Prostate gland (tissue), 2 donors: ENCODE results near the gene TACC2.

Experiments used
- CTCF ChIP-seq, 4 experiments: fragments of 200-600 bp in 2 of 4; fragments of 450-650 bp in 2 of 4; sonication (generic) in 2 of 4; IDR thresholded peaks; 1 replicate in 3 of 4; 2 replicates in 1 of 4; pipeline ENCODE4 v1.5.1; 2016 to 2019; ENCODE audit warnings: antibody characterized with exemption in 4 of 4, mild to moderate bottlenecking in 2 of 4, moderate library complexity in 2 of 4
- POLR2A ChIP-seq: fragments of 450-650 bp; IDR thresholded peaks from one replicate; pipeline ENCODE4 v1.6.1; 2016; ENCODE audit warnings: antibody characterized with exemption, mild to moderate bottlenecking
- POLR2AphosphoS5 ChIP-seq: sonication (generic); formaldehyde crosslinking; IDR thresholded peaks from one replicate; pipeline ENCODE4 v1.6.1; 2017; ENCODE audit warnings: antibody characterized with exemption

DNA sequence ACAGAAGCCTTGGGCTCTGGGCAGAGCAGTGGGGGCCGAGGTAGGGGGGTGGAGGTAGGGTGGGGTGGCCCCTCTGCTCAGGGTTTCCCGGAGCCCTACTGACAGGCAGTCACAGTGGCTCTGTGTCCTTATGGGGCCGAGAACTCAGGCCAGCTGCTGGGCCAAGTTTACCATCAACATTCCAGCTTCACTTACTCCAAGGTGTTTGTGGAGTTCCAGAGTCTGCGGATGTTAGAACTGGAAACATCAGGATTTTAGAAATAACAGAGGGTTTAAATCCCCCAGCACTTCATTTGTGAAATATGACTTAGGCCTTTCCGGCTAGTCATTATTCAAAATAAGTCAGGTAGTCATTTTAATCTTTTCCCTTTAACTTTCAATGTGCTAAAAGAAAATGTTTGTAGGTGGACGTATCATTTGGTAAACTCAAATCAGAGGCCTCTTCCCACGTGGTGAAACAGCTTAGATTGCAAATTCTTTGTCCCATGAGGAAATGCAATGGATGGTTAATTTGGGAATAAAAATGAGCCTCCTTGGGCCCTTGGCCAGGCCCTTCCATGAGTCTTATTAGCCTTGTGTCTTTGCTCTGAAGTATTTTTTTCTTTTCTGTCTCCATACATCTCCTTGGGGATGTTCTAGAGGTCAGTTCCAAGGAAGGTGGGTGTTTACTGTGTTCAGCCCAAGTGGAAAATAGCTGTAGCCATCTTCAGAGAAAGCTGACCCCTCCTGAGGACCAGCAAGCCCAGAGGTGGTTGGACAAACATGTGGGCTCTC, 182.5 kb downstream of the TACC2 start:
- TF ChIP-seq CTCF (IDR thresholded peaks at IDR 0.05) (no peak), POLR2A (no peak), POLR2AphosphoS5 (no peak)
